K562 (cell line): ENCODE results near the gene OR11A1. TPM values are rescaled to one million over a fixed set of nuclear protein-coding genes. Genes with fewer than 3 reads are reported as not detected.

Experiments
- ATAC-seq: fragments of 200-7000 bp; cut with Tn5 transposase; 3 replicates; pipeline ENCODE4 v1.9.1; 2020; ENCODE audit warnings: moderate library complexity
- Bru-seq: library from RNA; stranded (reverse); fragments of 400-500 nt; gene quantifications from one replicate; lab custom pipeline; 2021; lab: Mats Ljungman, UMichigan
- BruChase-seq, 2 experiments: library from RNA; stranded (reverse); fragments of 400-500 nt; gene quantifications; one replicate each; lab custom pipeline; 2021; lab: Mats Ljungman, UMichigan
- BruUV-seq: library from RNA; stranded (reverse); fragments of 400-500 nt; replicated peaks from 2 replicates; lab custom pipeline; 2021; lab: Mats Ljungman, UMichigan
- CTCF ChIA-PET: fragments of 300-600 bp; formaldehyde crosslinking; extraction: SDS; loops from one replicate; lab custom pipeline; 2021; ENCODE audit warnings: low intra/inter-chr PET ratio; lab: Yijun Ruan, JAX
- POLR2A ChIA-PET: fragments of 300-600, 350-650 bp; sonication (Branson Sonifier 250); formaldehyde crosslinking; extraction: SDS; loops from one replicate; lab custom pipeline; 2021; ENCODE audit warnings: antibody characterized with exemption, inconsistent platforms; lab: Yijun Ruan, JAX
- DNase-seq, 4 experiments: peaks; one replicate each; pipeline versions ENCODE4 v3.0.0 to v3.0.0-alpha.2; 2011 to 2018; ENCODE audit warnings: low spot score in 3 of 4, mixed read lengths in 3 of 4; ENCODE audit errors: extremely low read depth in 1 of 4
- FAIRE-seq: peaks from 2 replicates; lab custom pipeline; 2011; peaks lifted over from hg19 to GRCh38; lab: Jason Lieb, UNC
- H2AFZ ChIP-seq: 2 replicates; pipeline ENCODE4 v1.6.0; 2011; ENCODE audit warnings: low read depth, low read length, control low read depth, inconsistent platforms
- H3K27ac ChIP-seq: fragments of 200-600 bp; 3 replicates; pipeline ENCODE4 v1.8.0; 2011; ENCODE audit warnings: low read depth, mild to moderate bottlenecking, control low read depth, inconsistent platforms, low read length, moderate library complexity, mixed read lengths; ENCODE audit errors: extremely low read depth
- H3K27me3 ChIP-seq, 2 experiments: fragments of 300-600 bp in 1 of 2; 2 replicates in 1 of 2; 3 replicates in 1 of 2; pipeline versions ENCODE4 v1.6.0 to v1.8.0; 2011; ENCODE audit warnings: inconsistent platforms in 2 of 2, low read length in 2 of 2, mild to moderate bottlenecking in 1 of 2, mixed read lengths in 1 of 2, moderate library complexity in 1 of 2; ENCODE audit not compliant: control insufficient read depth in 2 of 2, insufficient read depth in 2 of 2
- H3K36me3 ChIP-seq: fragments of 300-600 bp; 3 replicates; pipeline ENCODE4 v1.8.0; 2011; ENCODE audit warnings: mild to moderate bottlenecking, low read length, inconsistent platforms; ENCODE audit not compliant: control insufficient read depth, insufficient read depth
- H3K4me1 ChIP-seq, 2 experiments: fragments of 200-600 bp in 1 of 2; replicated peaks in 1 of 2; 2 replicates in 1 of 2; 3 replicates in 1 of 2; pipeline versions ENCODE4 v1.5.1 to v1.8.0; 2011; ENCODE audit warnings: inconsistent platforms in 2 of 2, low read length in 2 of 2, mild to moderate bottlenecking in 1 of 2, mixed read lengths in 1 of 2, moderate library complexity in 1 of 2; ENCODE audit not compliant: control insufficient read depth in 2 of 2, insufficient read depth in 2 of 2
- H3K4me2 ChIP-seq: 2 replicates; pipeline ENCODE4 v1.6.1; 2011; ENCODE audit warnings: low read length, control low read depth, inconsistent platforms, mixed read lengths; ENCODE audit not compliant: insufficient read depth
- H3K4me3 ChIP-seq: fragments of 200-600 bp; sonication (generic), shearing (Covaris generic); 2 replicates; pipeline ENCODE4 v1.5.1; 2016; ENCODE audit warnings: control low read depth, inconsistent platforms
- H3K79me2 ChIP-seq: fragments of 200-600 bp; 3 replicates; pipeline ENCODE4 v1.8.0; 2011; ENCODE audit warnings: low read length, inconsistent platforms; ENCODE audit not compliant: control insufficient read depth, insufficient read depth
- H3K9ac ChIP-seq, 2 experiments: 2 replicates each; pipeline versions ENCODE4 v1.6.0 to v1.6.1; 2011; ENCODE audit warnings: low read depth in 2 of 2, low read length in 2 of 2, control low read depth in 1 of 2, inconsistent platforms in 1 of 2, mild to moderate bottlenecking in 1 of 2, mixed read lengths in 1 of 2; ENCODE audit not compliant: insufficient read depth in 1 of 2
- H3K9me1 ChIP-seq: one replicate; pipeline ENCODE4 v1.6.0; 2011; ENCODE audit warnings: inconsistent platforms, mild to moderate bottlenecking, low read length, moderate library complexity; ENCODE audit not compliant: control insufficient read depth, insufficient read depth
- H3K9me3 ChIP-seq: replicated peaks from 2 replicates; pipeline ENCODE4 v1.5.1; 2011; ENCODE audit warnings: low read depth, low read length, inconsistent platforms; ENCODE audit not compliant: control insufficient read depth, insufficient read depth
- H4K20me1 ChIP-seq: replicated peaks from 2 replicates; pipeline ENCODE4 v1.6.1; 2011; ENCODE audit warnings: low read length, inconsistent platforms, mixed read lengths; ENCODE audit not compliant: control insufficient read depth, insufficient read depth
- IRF9 ChIP-seq: fragments of 450-650 bp; IDR thresholded peaks from 2 replicates; pipeline ENCODE4 v1.6.1; 2016; ENCODE audit warnings: missing biosample characterization, missing genetic modification characterization
- KAT7 ChIP-seq: sonication (generic); formaldehyde crosslinking; IDR thresholded peaks from 2 replicates; pipeline ENCODE4 v1.8.0; 2022; ENCODE audit warnings: missing genetic modification reagents, mild to moderate bottlenecking, borderline replicate concordance
- OTX1 ChIP-seq: fragments of 450-650 bp; formaldehyde crosslinking; IDR thresholded peaks from 2 replicates; pipeline ENCODE4 v1.4.0; 2022; ENCODE audit warnings: mild to moderate bottlenecking
- PATZ1 ChIP-seq: fragments of 250-450 bp; sonication (Bioruptor Pico); IDR thresholded peaks from 2 replicates; pipeline ENCODE4 v1.5.0; 2020; ENCODE audit warnings: mild to moderate bottlenecking, borderline replicate concordance
- RHOXF2B ChIP-seq: fragments of 250-450 bp; sonication (Bioruptor Pico); conservative IDR thresholded peaks from 2 replicates; pipeline ENCODE4 v1.5.1; 2021
- ZNF668 ChIP-seq: fragments of 250-450 bp; sonication (Bioruptor Pico); IDR thresholded peaks from 2 replicates; pipeline ENCODE4 v1.8.0; 2022; ENCODE audit warnings: mild to moderate bottlenecking, inconsistent platforms
- ZZZ3 ChIP-seq: fragments of 450-650 bp; IDR thresholded peaks from 2 replicates; pipeline ENCODE4 v1.6.1; 2016; ENCODE audit warnings: antibody characterized with exemption, mild to moderate bottlenecking, moderate library complexity
- WGBS: fragments of 100-300 bp; shearing (Covaris generic); methylation state at CpG from one replicate; pipeline ENCODE4 v1.1.6; 2016; ENCODE audit warnings: low coverage, mixed read lengths; ENCODE audit not compliant: insufficient coverage; ENCODE audit errors: missing lambda C conversion rate; 5-methylcytosine and 5-hydroxymethylcytosine counted together
- in situ Hi-C: fragments of 300-500 bp; cut with MboI; formaldehyde crosslinking; loops from 4 replicates; pipeline ENCODE4 v1.15.0; 2018; ENCODE audit warnings: inconsistent platforms, mixed read lengths
- intact Hi-C: fragments of 100-400 bp; cut with micrococcal nuclease; formaldehyde crosslinking; loops from 2 replicates; pipeline ENCODE4 v1.14.2; 2022
- long read RNA-seq, 3 experiments: library from polyadenylated mRNA in 2 of 3; library from RNA in 1 of 3; unstranded in 2 of 3; stranded (forward) in 1 of 3; transcript quantifications; one replicate each; pipeline ENCODE4 v2.0.0, GENCODE V29; 2019 to 2022
- polyA minus RNA-seq, 3 experiments: library from RNA; depleted of rRNA, polyadenylated mRNA; stranded (reverse); fragments of >200 nt; gene quantifications; 2 replicates each; pipeline ENCODE4 v1.2.3, GENCODE V29; 2011
- polyA plus RNA-seq, 8 experiments: library from polyadenylated mRNA; depleted of rRNA in 4 of 8; stranded (reverse) in 5 of 8; unstranded in 3 of 8; fragments of >200 nt; fragmentation: Nextera tagmentation in 2 of 8; fragmentation: Illumina TruSeq in 1 of 8; extraction: Ambion mirVana in 2 of 8; extraction: Trizol in 1 of 8; gene quantifications; 2 replicates each; pipeline versions ENCODE4 v1.2.1 to v1.2.3, GENCODE V29; 2011 to 2014; ENCODE audit warnings: inconsistent platforms in 1 of 8, missing spikeins in 1 of 8
- total RNA-seq, 7 experiments: library from RNA; depleted of rRNA in 6 of 7; stranded (reverse); fragments of >200 nt in 6 of 7; fragmentation: Illumina TruSeq in 2 of 7; extraction: Trizol in 2 of 7; gene quantifications; 2 replicates each; pipeline versions ENCODE4 v1.2.1 to v1.2.3, GENCODE V29; 2011 to 2021; ENCODE audit warnings: low replicate concordance in 1 of 7

Gene OR11A1
- total RNA-seq (2011; cell fraction: chromatin; rRNA removed; ENCODE audit: low replicate concordance) = not detected in 2 replicates
- not detected in 2 replicates for total RNA-seq (2011; cell fraction: nucleolus; rRNA removed)
- total RNA-seq (2011; cell fraction: nucleoplasm; rRNA removed) = not detected in 2 replicates
- total RNA-seq (2014; rRNA removed) = not detected in 2 replicates
- total RNA-seq (2014; rRNA removed; fragmentation: Illumina TruSeq; extraction: Trizol) = not detected in 2 replicates
- not detected in 2 replicates for total RNA-seq (2015; rRNA removed; fragmentation: Illumina TruSeq; extraction: Trizol)
- not detected in 2 replicates for total RNA-seq (2021)
- not detected in 2 replicates for polyA plus RNA-seq (2011; rRNA removed)
- not detected in 2 replicates for polyA plus RNA-seq (2011; cell fraction: cytosol; rRNA removed)
- not detected in 2 replicates for polyA plus RNA-seq (2011; cell fraction: nucleus; rRNA removed)
- not detected in 2 replicates for polyA plus RNA-seq (2012)
- polyA plus RNA-seq (2014; fragmentation: Illumina TruSeq; extraction: Trizol) = not detected in 2 replicates
- not detected for polyA plus RNA-seq (2014; fragmentation: Nextera tagmentation; extraction: Ambion mirVana)
- not detected in 2 replicates for polyA plus RNA-seq (2014; rRNA removed)
- polyA minus RNA-seq (2011; rRNA and poly(A)+ RNA removed) = not detected in 2 replicates
- not detected in 2 replicates for polyA minus RNA-seq (2011; cell fraction: cytosol; rRNA and poly(A)+ RNA removed)
- not detected in 2 replicates for polyA minus RNA-seq (2011; cell fraction: nucleus; rRNA and poly(A)+ RNA removed)
- not detected for Bru-seq, nascent RNA
- not detected for BruChase-seq, experiment 1, labeled RNA remaining after a 2-hour chase
- BruChase-seq, experiment 2, labeled RNA remaining after a 6-hour chase = percentile 4 among the genes with signal in this experiment
- long read RNA-seq, experiment 1 = 0 reads
- long read RNA-seq, experiment 2 = 0 reads
- long read RNA-seq, experiment 3 = 0 reads

- DNase-seq (no peak), ATAC-seq (no peak), FAIRE-seq (no peak)
- no TSS peak for BruUV-seq
- intact Hi-C loops (no loop called here), in situ Hi-C loops (no loop called here)
- ChIA-PET CTCF (no interaction called here), POLR2A (no interaction called here)
- Histone ChIP-seq H3K27me3 (peaks cover 5 to 6% of the 10 kb centered on the region in 2 experiments; a peak in 4 of 5 replicates), H2AFZ (no peak within 1 kb of the TSS), H3K4me3 (no peak within 1 kb of the TSS), H3K36me3 (no peaks in the 10 kb centered on the region), H3K9me1 (no peaks in the 10 kb centered on the region), H3K4me2 (no peak within 1 kb of the TSS), H3K27ac (no peak within 1 kb of the TSS), H3K9ac (no peak within 1 kb of the TSS), H3K4me1 (no peaks in the 10 kb centered on the region), H4K20me1 (no peaks in the 10 kb centered on the region), H3K9me3 (no peaks in the 10 kb centered on the region), H3K79me2 (no peaks in the 10 kb centered on the region)
- 0% methylated on average over 2 of the region's 2 CpGs for WGBS
- TF ChIP-seq ZZZ3 = no peak
- TF ChIP-seq IRF9 = no peak
- TF ChIP-seq RHOXF2B (CRISPR knock-in tag) = no peak
- no peak for TF ChIP-seq KAT7 (CRISPR knock-in tag)
- TF ChIP-seq OTX1 (CRISPR knock-in tag) = no peak
- no peak for TF ChIP-seq PATZ1 (CRISPR knock-in tag)
- TF ChIP-seq ZNF668 (CRISPR knock-in tag) = no peak
Measured at GRCh38 chr6:29456971-29457370, at the start of gene OR11A1, which contains the start of gene OR2H1. TSS of gene OR11A1 (minus strand) at chr6:29457071. CDS start at chr6:29427641, 29,430 bp downstream. TSS of gene OR2H1 (plus strand) at chr6:29457155. CDS start at chr6:29461770, 4,615 bp downstream.
